IgD-negative memory B cell (primary cell): ENCODE data around the gene ENKD1. TPM values are rescaled to one million over a fixed set of nuclear protein-coding genes. Genes with fewer than 3 reads are reported as not detected.
A peak's percentile ranks its signal among the peaks of the same experiment; 100 is the strongest.
"Not testable (repeated sequence)": the region's sequence is repeated elsewhere in the genome, so short reads cannot be mapped to it uniquely, and the experiment has no call there.

Source experiments
- H3K27ac Mint-ChIP-seq, 3 donors: one replicate each; pipeline ENCODE4 v1.8.0; 2020 to 2022; ENCODE audit warnings: mild to moderate bottlenecking in 3 of 3, mixed read lengths in 3 of 3, moderate library complexity in 1 of 3
- H3K27me3 Mint-ChIP-seq: one replicate; pipeline ENCODE4 v1.8.0; 2021; ENCODE audit warnings: mixed read lengths
- H3K36me3 Mint-ChIP-seq: one replicate; pipeline ENCODE4 v1.8.0; 2020; ENCODE audit warnings: mild to moderate bottlenecking, mixed read lengths
- H3K4me1 Mint-ChIP-seq, 3 donors: one replicate each; pipeline ENCODE4 v1.8.0; 2020 to 2022; ENCODE audit warnings: mixed read lengths in 3 of 3, mild to moderate bottlenecking in 1 of 3
- H3K4me3 Mint-ChIP-seq, 4 donors: one replicate each; pipeline ENCODE4 v1.8.0; 2020 to 2022; ENCODE audit warnings: mild to moderate bottlenecking in 4 of 4, mixed read lengths in 4 of 4, moderate library complexity in 3 of 4
- H3K9me3 Mint-ChIP-seq, 3 donors: one replicate each; pipeline ENCODE4 v1.8.0; 2020 to 2021; ENCODE audit warnings: mixed read lengths in 3 of 3, mild to moderate bottlenecking in 1 of 3
- polyA plus RNA-seq: library from polyadenylated mRNA; unstranded; fragments of 300-500 nt; fragmentation: Illumina TruSeq; gene quantifications from one replicate; pipeline ENCODE4 v1.2.3, GENCODE V29; 2021

The ENKD1 gene
- polyA plus RNA-seq, 1 donor from 2014 or later: 1.8 TPM

DNA sequence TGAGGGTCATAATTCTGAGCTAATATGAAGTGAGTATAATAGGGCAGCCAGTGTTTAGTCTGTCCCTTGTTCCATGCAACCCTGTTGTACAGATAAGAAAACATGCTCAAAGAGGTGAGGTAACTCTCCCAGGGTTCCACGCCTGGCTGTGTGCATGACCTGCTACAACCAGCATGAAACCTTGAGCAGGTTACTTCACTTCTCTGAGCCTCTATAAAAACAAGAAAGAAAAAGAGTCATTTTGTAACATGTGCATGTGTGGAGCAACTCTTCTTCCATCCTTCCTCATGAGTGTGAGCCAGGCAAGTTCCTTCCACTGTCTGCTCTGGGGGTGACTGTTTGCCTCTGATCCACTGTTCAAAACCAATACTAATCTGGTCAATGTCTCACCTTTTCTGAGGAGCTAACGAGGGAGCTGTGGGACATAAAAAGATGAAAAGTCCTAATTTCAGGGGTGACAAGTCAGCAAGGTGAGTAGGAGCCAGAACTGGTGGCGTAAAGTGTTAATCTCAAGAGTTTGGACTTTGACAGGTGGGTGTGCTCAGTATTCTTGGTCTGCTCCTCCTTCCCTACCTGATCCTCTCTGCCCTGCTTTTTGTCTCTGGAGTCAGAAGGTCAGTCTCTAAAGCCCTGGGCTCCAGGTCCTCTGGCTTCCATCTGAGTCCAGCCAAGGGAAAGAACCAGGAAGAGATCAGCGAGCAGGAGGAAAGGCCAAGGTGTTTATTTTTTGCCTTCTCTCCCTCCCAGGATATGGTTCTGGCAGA lies 31.1 kb upstream of the ENKD1 start:
- Mint-ChIP-seq H3K4me3 (no peak overlapping the region), H3K4me1 (peaks cover 0 to 6% (median 5%) of the 10 kb centered on the region in 3 donors), H3K36me3 (no peaks in the 10 kb centered on the region), H3K27ac (no peak overlapping the region), H3K9me3 (peaks cover 0 to 2% (median 0%) of the 10 kb centered on the region in 3 donors), H3K27me3 (no peaks in the 10 kb centered on the region)

DNA sequence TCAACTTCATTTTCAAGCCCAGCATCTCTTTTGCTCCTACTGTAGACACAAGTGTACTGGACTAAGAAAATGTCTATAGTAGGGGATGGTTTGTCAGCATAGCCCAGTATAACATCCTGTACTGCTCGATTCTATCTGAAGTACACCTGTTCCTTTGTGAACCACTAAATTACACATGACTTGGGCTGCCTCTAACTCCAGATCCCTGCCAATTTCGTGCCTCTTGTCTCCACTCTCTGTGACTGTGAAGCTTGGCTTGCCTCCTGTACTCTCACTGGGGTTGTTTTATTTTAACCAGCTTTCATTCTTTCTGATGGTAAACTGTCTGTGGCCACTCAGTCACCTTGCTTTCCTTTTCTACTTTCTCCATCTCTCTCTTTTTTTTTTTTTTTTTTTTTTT lies 28.1 kb upstream of the ENKD1 start:
- Mint-ChIP-seq H3K4me1 (peaks cover 0 to 8% (median 8%) of the 10 kb centered on the region in 3 donors), H3K9me3 (peaks cover 0 to 2% (median 0%) of the 10 kb centered on the region in 3 donors), H3K4me3 (no peak overlapping the region), H3K27ac (peak overlapping the region in 1 of 3 donors; percentile 39), H3K27me3 (no peaks in the 10 kb centered on the region), H3K36me3 (no peaks in the 10 kb centered on the region)

DNA sequence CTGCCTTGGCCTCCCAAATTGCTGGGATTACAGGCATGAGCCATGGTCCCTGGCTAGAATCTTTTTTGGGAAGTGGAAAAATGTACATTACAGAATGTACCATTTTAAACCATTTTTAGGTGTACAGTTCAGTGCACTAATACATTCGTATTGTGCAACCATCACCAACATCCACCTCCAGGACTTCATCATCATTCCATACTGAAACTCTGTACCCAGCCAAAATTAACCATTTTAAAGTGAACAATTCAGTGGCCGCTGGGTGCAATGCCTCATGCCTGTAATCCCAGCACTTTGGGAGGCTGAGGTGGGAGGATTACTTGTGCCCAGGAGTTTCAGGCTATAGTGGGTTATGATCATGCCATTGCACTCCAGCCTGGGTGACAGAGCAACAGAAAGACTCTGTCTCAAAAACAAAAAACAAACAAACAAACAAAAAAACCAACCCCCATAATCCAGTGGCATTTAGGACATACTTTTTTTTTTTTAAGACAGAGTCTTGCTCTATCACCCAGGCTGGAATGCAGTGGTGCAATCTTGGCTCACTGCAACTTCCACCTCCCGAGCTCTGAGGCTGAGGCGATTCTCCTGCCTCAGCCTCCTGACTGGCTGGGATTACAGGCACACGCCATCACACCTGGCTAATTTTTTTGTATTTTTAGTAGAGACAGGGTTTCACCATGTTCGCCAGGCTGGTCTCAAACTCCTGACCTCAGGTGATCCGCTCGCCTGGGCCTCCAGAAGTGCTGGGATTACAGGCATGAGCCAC lies 27.2 kb upstream of the ENKD1 start:
- H3K4me1 Mint-ChIP-seq, H3K27ac Mint-ChIP-seq, H3K4me3 Mint-ChIP-seq, H3K27me3 Mint-ChIP-seq, H3K9me3 Mint-ChIP-seq, H3K36me3 Mint-ChIP-seq: not testable (repeated sequence)

DNA sequence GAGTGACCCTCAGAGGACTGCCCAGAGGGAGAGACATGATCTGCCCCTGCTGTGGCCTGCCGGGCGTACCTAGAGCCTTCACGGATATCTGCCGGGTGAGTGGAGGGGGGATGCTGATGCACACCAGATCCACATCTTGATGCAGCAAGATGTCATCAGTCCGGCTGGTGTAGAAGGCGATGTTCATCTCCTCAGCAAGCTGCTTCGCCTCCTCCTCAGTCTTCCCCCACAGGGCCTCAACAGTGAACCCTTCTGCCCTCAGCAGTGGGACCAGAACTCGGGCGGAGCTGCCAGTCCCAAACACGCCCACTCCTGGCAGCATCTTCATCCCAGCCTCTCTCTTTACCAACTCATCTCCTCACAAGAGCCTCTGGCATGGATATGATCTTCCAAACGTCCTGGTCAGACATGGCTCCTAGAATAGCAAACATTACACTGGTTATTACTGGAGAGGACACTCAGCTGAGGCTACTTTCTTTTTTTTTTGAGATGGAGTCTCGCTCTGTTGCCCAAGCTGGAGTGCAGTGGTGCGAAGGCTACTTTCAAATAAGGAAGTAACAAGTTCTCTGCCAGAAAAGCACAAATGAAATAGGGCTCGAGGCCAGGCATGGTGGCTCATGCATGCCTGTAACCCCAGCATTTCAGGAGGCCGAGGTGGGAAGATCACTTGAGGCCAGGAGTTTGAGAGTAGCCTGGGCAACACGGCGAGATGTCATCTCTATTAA lies 19.0 kb upstream of the ENKD1 start:
- Mint-ChIP-seq H3K36me3 (peaks cover 3% of the 10 kb centered on the region), H3K4me3 (peak overlapping the region in 3 of 4 donors; percentile 47 to 91 (median 81)), H3K9me3 (no peaks in the 10 kb centered on the region), H3K27me3 (no peaks in the 10 kb centered on the region), H3K4me1 (peaks cover 21 to 25% (median 22%) of the 10 kb centered on the region in 3 donors), H3K27ac (peak overlapping the region; percentile 15 to 55 (median 48))

DNA sequence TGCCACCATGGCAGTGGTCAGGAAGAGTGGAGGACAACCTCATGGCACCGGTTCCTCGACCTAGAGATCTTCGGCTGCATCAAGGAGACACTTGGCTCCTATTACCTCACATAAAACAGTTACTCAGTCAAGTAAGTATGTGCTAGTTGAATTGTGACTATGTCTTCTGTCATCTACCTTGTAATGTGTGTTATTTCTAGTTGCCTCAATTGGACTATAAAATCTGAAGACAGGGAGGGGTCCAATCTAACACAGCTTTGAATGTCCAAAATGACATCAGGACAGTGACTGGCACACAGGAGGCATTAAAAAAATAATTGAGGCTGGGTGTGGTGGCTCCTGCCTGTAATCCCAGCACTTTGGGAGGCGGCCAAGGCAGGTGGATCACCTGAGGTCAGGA lies 17.2 kb upstream of the ENKD1 start:
- no peak overlapping the region for H3K4me3 Mint-ChIP-seq
- H3K36me3 Mint-ChIP-seq: peaks cover 3% of the 10 kb centered on the region
- no peaks in the 10 kb centered on the region for H3K27me3 Mint-ChIP-seq
- H3K9me3 Mint-ChIP-seq: no peaks in the 10 kb centered on the region
- no peak overlapping the region for H3K27ac Mint-ChIP-seq
- H3K4me1 Mint-ChIP-seq: peaks cover 21 to 25% (median 22%) of the 10 kb centered on the region in 3 donors

DNA sequence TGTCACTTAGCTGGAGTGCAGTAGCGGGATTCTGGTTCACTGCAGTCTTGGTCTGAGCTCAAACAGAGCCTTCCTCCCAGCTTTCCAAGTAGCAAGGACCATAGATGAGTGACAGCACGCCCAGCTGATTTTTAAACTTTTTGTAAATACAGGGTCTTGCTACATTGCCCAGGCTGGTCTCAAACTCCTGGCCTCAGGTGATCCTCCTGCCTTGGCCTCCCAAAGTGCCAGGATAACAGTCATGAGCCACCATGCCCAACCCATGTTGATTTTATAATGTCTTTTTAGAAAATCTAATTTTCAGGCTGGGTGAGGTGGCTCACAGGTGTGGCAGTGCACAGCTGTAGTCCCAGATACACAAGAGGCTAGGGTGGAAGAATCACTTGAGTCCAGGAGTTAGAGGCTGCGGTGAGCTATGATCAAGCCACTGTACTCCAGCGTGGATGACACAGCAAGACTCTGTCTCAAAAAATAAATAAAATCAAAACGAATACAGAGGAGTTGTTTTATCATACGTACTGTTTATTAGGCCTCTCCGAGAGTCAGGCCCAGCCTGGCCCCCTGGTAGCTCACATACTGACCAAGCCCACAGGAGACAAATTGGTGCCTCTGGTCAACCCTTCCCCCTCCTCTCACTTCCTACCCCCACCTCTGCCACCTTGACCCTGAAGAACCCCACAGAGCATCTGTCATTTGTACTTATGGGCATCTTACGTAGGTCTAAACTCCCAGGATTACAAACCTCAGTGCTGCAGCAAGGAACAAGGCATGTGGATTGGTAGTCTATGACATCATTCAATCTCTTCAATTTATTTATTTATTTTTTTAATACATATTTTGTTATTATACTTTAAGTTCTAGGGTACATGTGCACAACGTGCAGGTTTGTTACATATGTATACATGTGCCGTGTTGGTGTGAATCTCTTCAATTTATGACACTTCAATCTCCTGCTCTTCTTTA lies 13.7 kb upstream of the ENKD1 start:
- Mint-ChIP-seq H3K27me3 (no peaks in the 10 kb centered on the region), H3K27ac (peak overlapping the region in 1 of 3 donors; percentile 59), H3K4me3 (no peak overlapping the region), H3K4me1 (peaks cover 10 to 16% (median 14%) of the 10 kb centered on the region in 3 donors), H3K9me3 (no peaks in the 10 kb centered on the region), H3K36me3 (peaks cover 1% of the 10 kb centered on the region)

DNA sequence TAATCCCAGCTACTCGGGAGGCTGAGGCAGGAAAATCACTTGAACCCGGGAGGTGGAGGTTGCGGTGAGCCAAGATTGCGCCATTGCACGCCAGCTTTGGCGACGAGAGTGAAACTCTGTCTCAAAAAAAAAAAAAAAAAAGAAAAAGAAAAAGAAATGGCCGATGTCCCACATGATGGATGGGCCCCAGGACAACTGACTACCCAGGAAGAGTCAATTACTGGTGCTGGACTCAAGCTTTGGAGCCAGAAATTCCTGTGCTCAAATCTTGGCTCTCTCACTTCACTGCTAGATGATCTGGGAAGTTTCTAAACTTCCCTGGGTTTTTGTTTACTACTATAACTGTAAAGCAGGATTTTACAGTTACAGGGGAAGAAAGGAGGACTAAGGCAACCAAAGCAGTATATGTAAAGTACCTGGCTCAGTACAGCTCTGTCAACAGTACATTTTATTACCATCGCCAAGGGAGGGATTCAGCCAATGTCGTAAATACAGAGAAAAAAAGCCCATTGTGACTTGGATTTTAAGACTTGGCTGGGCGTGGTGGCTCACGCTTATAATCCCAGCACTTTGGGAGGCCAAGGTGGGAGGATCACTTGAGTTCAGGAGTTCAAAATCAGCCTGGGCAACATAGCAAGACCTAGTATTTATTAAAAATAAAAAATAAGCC lies 11.9 kb upstream of the ENKD1 start:
- Mint-ChIP-seq H3K4me3 (no peak overlapping the region), H3K4me1 (peaks cover 2 to 14% (median 8%) of the 10 kb centered on the region in 3 donors), H3K27ac (no peak overlapping the region), H3K27me3 (no peaks in the 10 kb centered on the region), H3K36me3 (peaks cover 1% of the 10 kb centered on the region), H3K9me3 (no peaks in the 10 kb centered on the region)

DNA sequence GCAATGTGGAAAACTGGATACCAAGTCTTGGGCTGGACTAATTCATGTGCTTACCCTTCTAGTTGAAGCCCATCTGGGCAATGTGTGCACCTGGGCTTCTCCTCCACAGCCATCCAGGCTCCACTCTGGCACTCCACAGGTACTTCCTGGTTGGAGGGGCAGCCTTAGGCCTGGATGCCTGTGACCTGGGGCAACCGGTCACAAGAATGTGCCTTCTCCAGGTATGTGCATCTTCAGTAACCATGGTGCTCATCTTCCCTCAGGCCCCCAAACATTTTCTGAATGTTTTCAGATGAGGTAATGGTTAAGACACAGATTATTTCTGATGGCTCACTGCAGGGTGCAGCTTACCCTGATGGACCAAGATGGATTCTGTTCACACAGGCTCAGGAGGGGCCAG lies 11.2 kb upstream of the ENKD1 start:
- Mint-ChIP-seq H3K4me1 (peaks cover 2 to 13% (median 12%) of the 10 kb centered on the region in 3 donors), H3K4me3 (no peak overlapping the region), H3K36me3 (peaks cover 1% of the 10 kb centered on the region), H3K27me3 (no peaks in the 10 kb centered on the region), H3K27ac (no peak overlapping the region), H3K9me3 (no peaks in the 10 kb centered on the region)

DNA sequence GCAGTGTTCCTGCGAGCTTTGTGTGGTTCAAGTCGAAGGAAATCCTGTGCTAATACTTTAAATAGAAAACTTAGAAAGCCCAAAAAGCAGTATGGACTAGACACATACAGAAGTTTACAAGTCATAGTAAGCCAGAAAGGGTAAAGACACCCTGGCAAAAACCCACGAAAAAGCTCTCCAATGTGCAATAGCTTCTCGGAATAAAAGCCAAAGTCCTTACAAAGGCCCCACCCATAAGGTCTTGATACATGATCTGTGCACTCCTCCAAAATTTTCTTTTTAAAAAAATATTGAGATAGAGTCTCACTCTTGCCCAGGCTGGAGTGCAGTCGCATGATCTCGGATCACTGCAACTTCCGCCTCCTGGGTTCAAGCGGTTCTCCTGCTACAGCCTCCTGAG lies 10.4 kb upstream of the ENKD1 start:
- Mint-ChIP-seq H3K4me3 (peak overlapping the region in 1 of 4 donors; percentile 3), H3K4me1 (peaks cover 6 to 16% (median 15%) of the 10 kb centered on the region in 3 donors), H3K36me3 (peaks cover 1% of the 10 kb centered on the region), H3K9me3 (no peaks in the 10 kb centered on the region), H3K27me3 (no peaks in the 10 kb centered on the region), H3K27ac (no peak overlapping the region)

DNA sequence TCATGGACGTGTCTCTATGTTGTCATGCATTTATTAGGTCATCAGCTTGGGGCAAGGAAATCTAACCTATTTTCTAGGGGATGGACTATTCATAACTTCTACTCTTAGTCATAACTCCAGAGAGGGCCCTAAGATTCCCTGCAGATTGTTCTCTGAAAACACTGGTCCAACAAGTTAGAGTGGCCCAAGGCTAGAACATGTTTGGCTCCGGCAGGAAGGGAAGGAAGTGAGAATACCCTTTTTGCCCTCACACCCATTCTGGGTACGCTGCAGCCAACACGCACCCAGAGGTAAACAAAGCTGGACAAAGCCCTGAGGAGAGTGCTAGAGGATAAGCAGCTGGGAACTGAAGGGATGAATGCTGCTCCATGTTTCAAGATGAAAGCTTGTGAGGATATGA lies 10.0 kb upstream of the ENKD1 start:
- H3K27me3 Mint-ChIP-seq: no peaks in the 10 kb centered on the region
- peaks cover 1% of the 10 kb centered on the region for H3K36me3 Mint-ChIP-seq
- no peak overlapping the region for H3K27ac Mint-ChIP-seq
- peaks cover 6 to 16% (median 15%) of the 10 kb centered on the region in 3 donors for H3K4me1 Mint-ChIP-seq
- H3K9me3 Mint-ChIP-seq: no peaks in the 10 kb centered on the region
- H3K4me3 Mint-ChIP-seq: no peak overlapping the region

DNA sequence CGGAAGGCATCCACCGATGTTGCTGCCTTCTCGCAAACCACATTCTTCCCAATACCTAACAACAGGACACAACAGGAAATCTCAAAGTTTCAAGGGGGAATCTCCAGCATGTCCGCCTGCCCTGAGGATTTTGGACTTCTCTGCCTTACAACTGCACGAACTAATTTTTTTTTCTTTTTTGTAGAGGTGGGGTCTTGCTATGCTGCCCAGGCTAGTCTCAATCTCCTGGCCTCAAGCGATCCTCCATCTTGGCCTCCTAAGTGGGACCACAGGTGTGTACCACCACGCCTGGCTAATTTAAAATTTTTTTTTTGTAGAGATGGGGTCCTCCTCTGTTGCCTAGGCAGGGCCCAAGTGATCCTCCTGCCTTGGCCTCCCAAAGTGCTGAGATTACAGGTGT lies 9.4 kb upstream of the ENKD1 start:
- Mint-ChIP-seq H3K36me3 (peaks cover 1% of the 10 kb centered on the region), H3K27ac (no peak overlapping the region), H3K4me1 (peaks cover 6 to 16% (median 16%) of the 10 kb centered on the region in 3 donors), H3K27me3 (no peaks in the 10 kb centered on the region), H3K9me3 (no peaks in the 10 kb centered on the region), H3K4me3 (no peak overlapping the region)

DNA sequence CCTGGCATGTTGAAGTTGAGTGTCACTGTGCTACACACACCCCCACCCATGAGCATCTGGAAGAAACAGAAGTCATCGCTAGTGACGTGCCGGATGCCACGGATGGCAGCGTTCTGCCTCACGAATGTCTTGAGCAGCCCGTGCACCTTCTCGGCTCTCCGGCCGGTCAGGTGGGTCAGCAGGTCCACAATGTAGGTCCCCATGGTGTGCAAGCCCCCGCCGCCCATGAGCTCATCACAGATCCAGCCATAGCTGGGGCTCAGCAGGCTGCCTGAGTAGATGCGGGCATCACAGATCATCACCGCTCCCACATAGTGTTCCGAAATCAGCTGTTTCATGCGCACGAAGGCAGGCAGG lies 9.0 kb upstream of the ENKD1 start:
- no peak overlapping the region for H3K4me3 Mint-ChIP-seq
- H3K4me1 Mint-ChIP-seq: peaks cover 6 to 17% (median 16%) of the 10 kb centered on the region in 3 donors
- H3K9me3 Mint-ChIP-seq: no peaks in the 10 kb centered on the region
- no peaks in the 10 kb centered on the region for H3K27me3 Mint-ChIP-seq
- peaks cover 1% of the 10 kb centered on the region for H3K36me3 Mint-ChIP-seq
- H3K27ac Mint-ChIP-seq: no peak overlapping the region

DNA sequence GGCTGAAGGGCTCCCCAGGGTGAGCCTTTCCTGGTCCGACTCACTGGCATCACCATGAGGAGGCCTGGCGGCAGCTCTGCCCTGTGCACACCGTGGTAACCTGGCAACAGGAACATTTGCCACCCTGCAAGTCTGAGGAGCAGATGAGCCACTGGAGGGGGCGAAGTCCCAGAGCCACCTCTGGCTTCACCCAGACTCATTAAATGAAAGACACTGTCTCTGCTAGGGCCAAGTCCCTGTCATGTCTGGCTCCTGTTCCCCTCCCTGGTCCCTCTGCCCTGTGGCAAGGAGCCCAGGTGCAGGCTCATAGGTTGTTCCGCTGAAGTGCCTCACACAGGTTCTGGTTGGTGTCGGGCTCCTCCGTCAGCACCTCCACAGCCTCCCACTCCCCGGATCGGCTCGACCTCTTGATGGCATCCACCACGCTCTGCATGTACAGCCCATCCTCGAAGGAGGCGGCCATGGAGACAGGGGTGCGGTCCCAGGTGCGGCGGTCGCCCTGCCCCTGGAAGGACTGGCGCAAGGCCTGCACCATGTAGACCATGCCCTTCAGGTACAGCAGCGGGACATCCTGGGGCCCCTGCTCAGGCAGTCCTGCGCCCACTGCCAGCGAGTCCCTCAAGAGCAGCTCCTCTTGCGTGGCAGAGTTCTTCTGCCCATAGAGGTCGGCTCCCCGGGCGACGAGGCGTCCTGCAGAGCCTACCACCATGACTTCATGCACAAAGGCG lies 8.5 kb upstream of the ENKD1 start:
- Mint-ChIP-seq H3K4me1 (peaks cover 6 to 17% (median 16%) of the 10 kb centered on the region in 3 donors), H3K9me3 (no peaks in the 10 kb centered on the region), H3K27me3 (no peaks in the 10 kb centered on the region), H3K4me3 (no peak overlapping the region), H3K36me3 (peaks cover 1% of the 10 kb centered on the region), H3K27ac (peak overlapping the region in 1 of 3 donors; percentile 89)
